ENCODE measurements around the gene LAMC3.

DNA sequence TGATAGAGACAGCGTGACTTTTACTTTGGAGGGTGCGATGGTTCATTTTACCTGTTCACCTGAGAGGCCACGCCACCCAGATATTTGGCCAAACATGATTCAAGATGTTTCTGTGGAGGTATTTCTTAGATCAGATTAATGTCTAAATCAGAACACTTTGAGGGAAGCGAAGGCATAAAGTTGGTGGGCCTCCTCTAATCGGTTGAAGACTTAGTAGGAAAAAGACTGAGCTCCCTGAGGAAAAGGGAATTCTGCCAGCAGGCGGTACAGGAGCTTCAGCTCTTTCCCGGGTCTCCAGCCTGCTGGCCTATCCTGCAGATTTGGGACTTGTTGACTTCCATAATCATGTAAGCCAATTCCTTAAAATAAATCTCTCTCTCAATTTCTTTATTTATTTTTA, 7.0 kb upstream of the LAMC3 start:
- TF ChIP-seq SUZ12 (IDR thresholded peaks at IDR 0.05) (no peak), TARDBP (IDR thresholded peaks at IDR 0.05) (no peak), NFRKB (IDR thresholded peaks at IDR 0.05) (no peak), FOXK2 (IDR thresholded peaks at IDR 0.05) (no peak), L3MBTL2 (conservative IDR thresholded peaks at IDR 0.05) (no peak), ZNF384 (IDR thresholded peaks at IDR 0.05) (no peak), FOXM1 (IDR thresholded peaks at IDR 0.05; ENCODE audit: borderline replicate concordance) (no peak), HDGF (IDR thresholded peaks at IDR 0.05; ENCODE audit: borderline replicate concordance) (no peak), FOXA1 (IDR thresholded peaks at IDR 0.05) (no peak), BHLHE40 (IDR thresholded peaks at IDR 0.05; ENCODE audit: borderline replicate concordance) (no peak), CTBP1 (IDR thresholded peaks at IDR 0.05; ENCODE audit: borderline replicate concordance) (no peak), ELF4 (IDR thresholded peaks at IDR 0.05) (no peak), SP1 (IDR thresholded peaks at IDR 0.05) (no peak)
- TF ChIP-seq, protein P1, sequence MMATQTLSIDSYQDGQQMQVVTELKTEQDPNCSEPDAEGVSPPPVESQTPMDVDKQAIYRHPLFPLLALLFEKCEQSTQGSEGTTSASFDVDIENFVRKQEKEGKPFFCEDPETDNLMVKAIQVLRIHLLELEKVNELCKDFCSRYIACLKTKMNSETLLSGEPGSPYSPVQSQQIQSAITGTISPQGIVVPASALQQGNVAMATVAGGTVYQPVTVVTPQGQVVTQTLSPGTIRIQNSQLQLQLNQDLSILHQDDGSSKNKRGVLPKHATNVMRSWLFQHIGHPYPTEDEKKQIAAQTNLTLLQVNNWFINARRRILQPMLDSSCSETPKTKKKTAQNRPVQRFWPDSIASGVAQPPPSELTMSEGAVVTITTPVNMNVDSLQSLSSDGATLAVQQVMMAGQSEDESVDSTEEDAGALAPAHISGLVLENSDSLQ (IDR thresholded peaks at IDR 0.05) = no peak

All from HEK293T (cell line).